ENCODE measurements around the gene PRICKLE4. TPM values are rescaled to one million over a fixed set of nuclear protein-coding genes. Genes with fewer than 3 reads are reported as not detected.

The PRICKLE4 gene
- total and polyA plus RNA-seq, 2 of the 13 experiments (the other 11 are each of a cell fraction or from before 2014, with no cell fraction given): 0.92 to 1.2 TPM

- TF ChIP-seq SOX6 (IDR thresholded peaks at IDR 0.05) (no peak), SOX6 (CRISPR knock-in tag; IDR thresholded peaks at IDR 0.05) (no peak; the same call in 1 of the 2 replicates), MAFG (CRISPR knock-in tag; IDR thresholded peaks at IDR 0.05) (no peak), ZNF556 (CRISPR knock-in tag; IDR thresholded peaks at IDR 0.05; ENCODE audit: borderline replicate concordance) (no peak), U2AF2 (IDR thresholded peaks at IDR 0.05; ENCODE audit: low read depth, low read length) (no peak), TCF7L2 (IDR thresholded peaks at IDR 0.05; ENCODE audit: low read depth, low read length) (no peak), IKZF5 (CRISPR knock-in tag; IDR thresholded peaks at IDR 0.05) (peak; percentile 47; the same call in 1 of the 2 replicates), ZZZ3 (CRISPR knock-in tag; IDR thresholded peaks at IDR 0.05; ENCODE audit: borderline replicate concordance) (no peak), ZNF784 (CRISPR knock-in tag; IDR thresholded peaks at IDR 0.05; ENCODE audit: borderline replicate concordance) (no peak), ZNF503 (CRISPR knock-in tag; IDR thresholded peaks at IDR 0.05) (0 out of 2 replicates have a peak, but pooled peaks have one; percentile 48), SP4 (CRISPR knock-in tag; IDR thresholded peaks at IDR 0.05) (no peak), ZNF546 (CRISPR knock-in tag; conservative IDR thresholded peaks at IDR 0.05) (no peak), REPIN1 (CRISPR knock-in tag; IDR thresholded peaks at IDR 0.05; ENCODE audit: borderline replicate concordance, low read depth) (0 out of 2 replicates have a peak, but pooled peaks have one; percentile 33), ARNT2 (CRISPR knock-in tag; IDR thresholded peaks at IDR 0.05; ENCODE audit: low read depth) (0 out of 2 replicates have a peak, but pooled peaks have one; percentile 41), RXRB (CRISPR knock-in tag; IDR thresholded peaks at IDR 0.05; ENCODE audit: borderline replicate concordance) (peak; percentile 14; the same call in 1 of the 2 replicates), ZIK1 (CRISPR knock-in tag; IDR thresholded peaks at IDR 0.05; ENCODE audit: borderline replicate concordance, low read depth) (0 out of 2 replicates have a peak, but pooled peaks have one; percentile 40), CENPBD1 (CRISPR knock-in tag; IDR thresholded peaks at IDR 0.05; ENCODE audit: borderline replicate concordance, low read depth) (no peak), MLLT10 (CRISPR knock-in tag; IDR thresholded peaks at IDR 0.05) (no peak), PHB2 (IDR thresholded peaks at IDR 0.05; ENCODE audit: partially characterized antibody) (no peak), ZNF367 (CRISPR knock-in tag; IDR thresholded peaks at IDR 0.05; ENCODE audit: borderline replicate concordance) (no peak), TAF1 (CRISPR knock-in tag; IDR thresholded peaks at IDR 0.05) (no peak; the same call in 1 of the 2 replicates), GATA4 (IDR thresholded peaks at IDR 0.05; ENCODE audit: borderline replicate concordance, low read depth) (no peak), ARHGAP35 (CRISPR knock-in tag; IDR thresholded peaks at IDR 0.05; ENCODE audit: borderline replicate concordance) (no peak), TCF7 (IDR thresholded peaks at IDR 0.05; ENCODE audit: low read depth) (peak; percentile 37), KLF11 (CRISPR knock-in tag; IDR thresholded peaks at IDR 0.05) (0 out of 2 replicates have a peak, but pooled peaks have one; percentile 7), ZSCAN25 (CRISPR knock-in tag; IDR thresholded peaks at IDR 0.05) (no peak), ZBTB3 (CRISPR knock-in tag; IDR thresholded peaks at IDR 0.05; ENCODE audit: borderline replicate concordance, low read depth) (no peak)
Observed at GRCh38 chr6:41768545-41769308, 11.9 kb upstream of the PRICKLE4 start (continued).

Data from HepG2 (cell line).